MV-4-11 (cell line): ENCODE data around the gene NCSTN.

Experiments used
- DNase-seq: peaks from one replicate; lab custom pipeline; 2025; lab: John Stamatoyannopoulos, UW

Gene NCSTN

DNA sequence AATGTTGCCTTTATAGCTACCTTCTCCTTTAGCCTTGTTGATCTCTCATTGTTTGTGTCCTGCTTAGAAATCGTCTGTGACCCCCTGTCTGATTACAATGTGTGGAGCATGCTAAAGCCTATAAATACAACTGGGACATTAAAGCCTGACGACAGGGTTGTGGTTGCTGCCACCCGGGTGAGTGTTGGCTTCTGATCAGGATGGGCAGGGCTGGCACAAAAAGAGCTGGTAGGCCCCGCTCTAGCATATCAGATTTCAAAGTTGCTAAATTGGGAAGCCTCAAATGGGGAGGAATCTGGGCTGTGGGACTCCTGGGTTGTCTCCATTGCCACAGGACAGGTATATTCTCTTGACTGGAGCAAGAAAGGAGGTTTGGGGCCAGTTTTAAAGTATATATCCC lies 8.4 kb downstream of the NCSTN start:
- DNase-seq, result no peak

GRCh38 chr1:160352555-160352954 lies 9.4 kb downstream of the NCSTN start:
- no peak for DNase-seq

- DNase-seq, result no peak
These were observed 10.0 kb downstream of the NCSTN start for GRCh38 chr1:160353223-160353622.

- DNase-seq, result no peak
These were observed 11.3 kb downstream of the NCSTN start for GRCh38 chr1:160354388-160354985.

DNA sequence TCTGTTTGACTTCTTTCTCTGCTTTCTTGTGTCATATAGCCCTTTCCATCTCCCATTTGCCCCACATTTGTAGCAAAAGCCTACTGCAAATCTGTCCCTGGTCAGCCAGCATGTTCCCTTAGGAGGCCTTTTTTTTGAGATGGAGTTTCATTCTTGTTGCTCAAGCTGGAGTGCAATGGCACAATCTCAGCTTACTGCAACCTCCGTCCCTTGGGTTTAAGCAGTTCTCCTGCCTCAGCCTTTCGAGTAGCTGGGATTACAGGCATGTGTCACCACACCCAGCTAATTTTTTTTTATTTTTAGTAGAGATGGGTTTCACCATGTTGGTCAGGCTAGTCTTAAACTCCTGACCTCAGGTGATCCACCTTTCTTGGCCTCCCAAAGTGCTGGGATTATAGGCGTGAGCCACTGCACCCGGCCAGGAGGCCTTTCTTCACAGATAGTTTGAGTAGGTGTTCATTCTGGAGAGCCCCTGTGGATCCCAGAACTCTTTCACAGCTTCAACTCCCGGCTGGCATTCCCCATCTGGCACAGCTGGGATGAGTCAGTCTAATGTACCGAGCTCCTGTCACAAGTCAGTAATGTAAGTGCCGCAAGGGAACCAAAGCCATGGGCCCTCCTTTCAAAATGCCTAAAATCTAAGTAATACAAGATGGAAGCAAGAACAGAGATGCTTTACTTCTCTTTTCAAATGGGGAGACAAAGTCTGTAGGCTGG lies 14.3 kb downstream of the NCSTN start:
- DNase-seq, result no peak

GRCh38 chr1:160358073-160358472 lies 14.9 kb downstream of the NCSTN start:
- no peak for DNase-seq

GRCh38 chr1:160359559-160360226 lies 16.5 kb downstream of the NCSTN start:
- no peak for DNase-seq

- no peak for DNase-seq
These were observed 17.1 kb downstream of the NCSTN start for GRCh38 chr1:160360227-160360695.

DNA sequence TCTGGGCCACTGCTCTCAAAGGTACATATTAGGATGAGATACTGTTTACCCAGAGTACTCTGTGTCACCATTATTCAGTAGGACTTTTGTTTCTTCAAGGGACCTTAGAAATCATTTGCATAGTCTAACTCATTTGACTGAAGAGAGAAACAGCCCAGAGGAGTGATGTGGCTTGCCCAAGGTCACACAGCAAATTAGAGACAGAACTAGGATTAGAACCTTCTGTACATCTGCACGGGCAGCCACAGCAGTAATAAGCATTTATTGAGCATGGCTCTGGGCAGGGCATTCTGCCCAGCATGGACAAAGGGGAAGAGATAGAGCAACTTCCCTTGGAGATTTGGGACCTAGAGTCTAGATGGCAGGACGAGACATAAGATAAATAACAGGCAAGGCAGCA lies 18.0 kb downstream of the NCSTN start:
- DNase-seq, result no peak

- DNase-seq, result no peak
These were observed 18.6 kb downstream of the NCSTN start for GRCh38 chr1:160361814-160362167.

DNA sequence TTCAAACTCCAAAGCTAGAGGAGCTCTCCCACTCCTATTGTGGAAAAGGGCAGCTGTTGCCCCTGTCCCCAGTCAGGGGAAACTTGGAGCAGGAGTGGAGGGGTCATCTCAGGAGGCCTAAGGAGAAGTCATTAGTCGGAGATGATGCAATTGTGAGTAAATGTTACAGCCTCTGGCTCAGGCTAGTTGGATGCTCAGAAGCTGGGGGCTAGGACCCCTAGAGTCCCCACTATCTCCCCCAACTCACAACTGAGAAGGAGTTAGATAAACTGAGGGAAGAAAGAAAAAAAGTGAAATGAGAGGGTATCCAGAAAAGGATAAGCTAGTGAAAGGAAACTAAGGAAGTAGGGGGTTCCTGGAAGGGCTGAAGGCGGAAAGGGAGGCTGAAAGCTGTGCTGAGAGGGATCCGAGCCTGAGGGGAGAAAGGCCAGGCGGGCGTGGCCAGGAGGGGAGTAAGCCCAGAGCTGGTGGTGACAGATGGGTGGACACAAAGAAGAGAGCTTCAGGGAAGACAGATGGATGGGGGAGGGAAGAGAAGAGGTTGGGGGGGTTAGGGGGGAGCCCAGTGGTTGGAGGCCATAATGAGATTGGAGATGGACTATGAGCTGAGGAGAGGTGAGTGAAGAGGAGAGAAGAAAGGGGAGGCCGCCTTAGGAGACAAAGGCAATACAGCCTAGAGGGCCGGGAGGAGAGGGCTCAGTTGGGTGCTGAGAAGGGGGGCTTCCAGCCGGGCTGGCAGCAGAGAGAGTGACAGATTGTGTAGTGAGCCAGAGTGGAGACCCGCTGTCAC lies 19.2 kb downstream of the NCSTN start:
- DNase-seq, result no peak

GRCh38 chr1:160363010-160363409 lies 19.8 kb downstream of the NCSTN start:
- DNase-seq, result no peak

GRCh38 chr1:160363951-160364735 lies 21.0 kb downstream of the NCSTN start:
- DNase-seq, result no peak

DNA sequence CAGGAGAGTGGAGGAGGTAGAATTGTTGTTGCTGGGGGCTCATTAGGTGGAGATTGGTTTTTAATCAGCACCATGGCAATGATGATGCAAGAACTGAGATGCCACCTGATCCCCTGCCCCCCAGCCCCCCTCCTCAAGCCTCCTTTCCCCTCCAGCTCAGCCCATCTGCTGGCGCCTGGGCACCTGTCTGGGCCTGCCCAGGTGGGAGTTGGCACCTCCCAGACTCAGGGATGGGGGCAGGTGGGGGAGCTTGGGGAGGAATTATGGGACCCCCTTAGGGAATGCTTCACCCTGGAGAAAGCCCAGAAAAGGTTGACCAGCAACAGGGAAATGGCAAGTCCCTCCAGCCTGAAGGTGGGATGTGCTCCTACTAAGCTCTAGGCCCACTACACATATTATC lies 22.1 kb downstream of the NCSTN start:
- no peak for DNase-seq

- DNase-seq, result no peak
These were observed 23.7 kb downstream of the NCSTN start, which contains the start of gene NHLH1 for GRCh38 chr1:160366731-160367515. TSS of gene NHLH1 (plus strand) at chr1:160367071. CDS start at chr1:160370732, 3,661 bp downstream.

- no peak for DNase-seq
These were observed 24.3 kb downstream of the NCSTN start for GRCh38 chr1:160367516-160367900.

GRCh38 chr1:160367934-160368923 lies 25.0 kb downstream of the NCSTN start:
- no peak for DNase-seq

DNA sequence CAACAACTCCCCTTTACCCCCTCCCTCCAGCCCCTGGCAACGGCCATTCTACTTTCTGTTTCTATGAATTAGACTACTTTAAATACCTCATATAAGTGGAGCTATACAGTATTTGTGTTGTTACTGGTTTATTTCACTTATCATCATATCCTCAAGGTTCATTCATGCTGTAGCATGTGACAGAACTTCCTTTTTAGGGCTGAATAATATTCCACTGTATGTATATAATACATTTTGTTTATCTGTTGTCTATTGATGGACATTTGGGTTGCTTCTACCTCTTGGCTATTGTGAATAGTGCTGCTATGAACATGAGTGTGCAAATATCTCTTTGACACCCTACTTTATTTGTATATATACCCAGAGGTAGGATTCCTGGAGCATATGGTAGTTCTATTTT lies 25.9 kb downstream of the NCSTN start:
- no peak for DNase-seq

GRCh38 chr1:160370561-160371345 lies 27.6 kb downstream of the NCSTN start:
- no peak for DNase-seq
